ENCODE data around the gene DTX1.

DNA sequence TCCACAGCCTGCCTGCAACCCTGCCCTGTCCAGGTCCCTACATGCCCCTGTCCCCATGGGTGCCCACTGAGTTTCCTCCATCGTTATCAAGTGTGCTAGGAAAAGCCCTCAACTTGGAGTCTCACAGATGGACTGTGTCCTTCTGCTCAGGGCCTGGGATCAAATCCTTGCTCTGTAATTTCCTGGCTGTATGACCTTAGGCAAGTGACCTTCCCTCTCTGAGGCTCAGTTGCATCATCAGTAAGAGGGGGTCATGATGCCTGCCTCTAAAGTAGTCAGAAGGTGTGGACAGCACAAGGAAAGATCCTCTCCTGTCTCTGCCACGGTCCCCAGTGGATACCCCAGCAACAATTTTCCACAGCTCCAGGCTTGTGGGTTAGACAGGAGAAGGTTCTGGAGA lies 56.9 kb downstream of the DTX1 start:
- TF ChIP-seq, protein P1, sequence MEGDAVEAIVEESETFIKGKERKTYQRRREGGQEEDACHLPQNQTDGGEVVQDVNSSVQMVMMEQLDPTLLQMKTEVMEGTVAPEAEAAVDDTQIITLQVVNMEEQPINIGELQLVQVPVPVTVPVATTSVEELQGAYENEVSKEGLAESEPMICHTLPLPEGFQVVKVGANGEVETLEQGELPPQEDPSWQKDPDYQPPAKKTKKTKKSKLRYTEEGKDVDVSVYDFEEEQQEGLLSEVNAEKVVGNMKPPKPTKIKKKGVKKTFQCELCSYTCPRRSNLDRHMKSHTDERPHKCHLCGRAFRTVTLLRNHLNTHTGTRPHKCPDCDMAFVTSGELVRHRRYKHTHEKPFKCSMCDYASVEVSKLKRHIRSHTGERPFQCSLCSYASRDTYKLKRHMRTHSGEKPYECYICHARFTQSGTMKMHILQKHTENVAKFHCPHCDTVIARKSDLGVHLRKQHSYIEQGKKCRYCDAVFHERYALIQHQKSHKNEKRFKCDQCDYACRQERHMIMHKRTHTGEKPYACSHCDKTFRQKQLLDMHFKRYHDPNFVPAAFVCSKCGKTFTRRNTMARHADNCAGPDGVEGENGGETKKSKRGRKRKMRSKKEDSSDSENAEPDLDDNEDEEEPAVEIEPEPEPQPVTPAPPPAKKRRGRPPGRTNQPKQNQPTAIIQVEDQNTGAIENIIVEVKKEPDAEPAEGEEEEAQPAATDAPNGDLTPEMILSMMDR (IDR thresholded peaks at IDR 0.05), result no peak
- TF ChIP-seq POLR2A (IDR thresholded peaks at IDR 0.05), result no peak
